Pancreas (tissue), 10 donors: ENCODE results near the gene RPN2. TPM values are rescaled to one million over a fixed set of nuclear protein-coding genes. Genes with fewer than 3 reads are reported as not detected.

ENCODE experiments used
- ATAC-seq, 4 donors: fragments of 200-7000 bp; cut with Tn5 transposase; one replicate each; pipeline versions ENCODE4 v1.8.0 to v1.9.1; 2020; ENCODE audit warnings: mild to moderate bottlenecking in 4 of 4, moderate library complexity in 4 of 4
- DNase-seq, 6 donors: peaks; one replicate each; pipeline ENCODE4 v3.0.0-alpha.2; 2020
- FAIRE-seq: peaks from 2 replicates; lab custom pipeline; 2012; peaks lifted over from hg19 to GRCh38; lab: Jason Lieb, UNC
- H3K27ac ChIP-seq, 4 donors: fragments of 200-600 bp; sonication (generic); 1 replicate in 3 of 4; 2 replicates in 1 of 4; pipeline versions ENCODE4 v1.5.0 to v1.8.0; 2020
- H3K27me3 ChIP-seq, 4 donors: fragments of 200-600 bp; one replicate each; pipeline ENCODE4 v1.8.0; 2021
- H3K36me3 ChIP-seq, 3 donors: fragments of 200-600 bp; sonication (generic) in 1 of 3; one replicate each; pipeline versions ENCODE4 v1.5.0 to v1.8.0; 2020 to 2021
- H3K4me1 ChIP-seq, 3 donors: fragments of 200-600 bp; one replicate each; pipeline ENCODE4 v1.8.0; 2021
- H3K4me3 ChIP-seq, 4 donors: fragments of 200-600 bp; sonication (generic) in 2 of 4; one replicate each; pipeline versions ENCODE4 v1.5.0 to v1.8.0; 2020 to 2021
- H3K9me3 ChIP-seq, 4 donors: fragments of 200-600 bp; one replicate each; pipeline ENCODE4 v1.8.0; 2021
- WGBS, 2 donors: extraction: QIAGEN DNeasy Blood & Tissue Kit; methylation state at CpG; one replicate each; pipeline ENCODE4 v1.1.7; 2013; 5-methylcytosine and 5-hydroxymethylcytosine counted together
- intact Hi-C, 3 donors: fragments of 100-400 bp; cut with DNase I; formaldehyde crosslinking; loops; one replicate each; pipeline versions ENCODE4 v1.11.1 to v1.14.2; 2022
- polyA plus RNA-seq, 2 donors: library from polyadenylated mRNA; stranded (reverse); fragments of 200-250 nt; gene quantifications; one replicate each; pipeline ENCODE4 v1.2.3, GENCODE V29; 2013
- total RNA-seq, 6 donors: library from RNA; stranded (reverse); fragmentation: NEBNext Ultra II Directional in 4 of 6; extraction: Animal tissue kit (Norgen Biotek cat#: 25700) in 4 of 6; gene quantifications; one replicate each; pipeline versions ENCODE4 v1.2.1 to v1.2.4, GENCODE V29; 2021 to 2023
- TF ChIP-seq, protein P1 (sequence below), 4 donors: fragments of 200-600 bp; sonication (generic) in 3 of 4; IDR thresholded peaks; one replicate each; pipeline versions ENCODE4 v1.5.0 to v1.8.0; 2021; ENCODE audit warnings: antibody characterized with exemption in 4 of 4
- donor health status: healthy with polysubstance abuse.
- donor health status: DM: no; HTN: no; CAD: no; lungs with moderate emphysema.
- donor health status: DM: no; HTN: no; CAD: no.
- donor health status: control.
- donor health status: control.
- donor health status: Bipolar disorder and iron deficiency.
- donor health status: DM: yes; HTN: yes; CAD: no.
- donor health status: DM: no; HTN: no; CAD: no.
- donor health status: DM: no; HTN: no; CAD: no.
- donor health status: DM: yes; HTN: yes; CAD: no.

The RPN2 gene
- total and polyA plus RNA-seq, 8 donors = 43.8 to 117 (median 80.9) TPM

DNA sequence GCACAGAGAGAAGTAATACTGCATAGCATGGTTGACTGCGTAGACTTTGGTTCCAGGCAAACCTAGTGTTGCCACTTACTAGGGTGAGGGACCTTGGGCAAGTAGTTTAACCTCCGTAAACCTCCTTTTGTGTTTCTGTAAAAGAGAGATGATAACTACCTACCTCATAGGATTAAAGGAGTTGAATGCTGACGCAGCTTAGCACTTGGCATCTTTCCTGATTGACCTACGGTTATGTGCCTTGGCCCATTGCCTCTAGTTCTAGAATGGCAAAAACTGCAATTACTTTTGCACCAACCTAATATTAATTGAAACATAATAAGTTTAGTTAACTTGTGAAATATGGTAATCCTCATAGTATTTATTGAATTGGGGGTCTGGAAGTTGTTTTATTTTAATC, 63.4 kb downstream of the RPN2 start:
- intact Hi-C loops = no loop called here
- ATAC-seq = no peak
- Histone ChIP-seq H3K4me3 (no peak overlapping the region), H3K27me3 (no peaks in the 10 kb centered on the region), H3K9me3 (no peaks in the 10 kb centered on the region), H3K36me3 (peaks cover 0 to 63% (median 16%) of the 10 kb centered on the region in 3 donors), H3K4me1 (no peaks in the 10 kb centered on the region), H3K27ac (no peak overlapping the region)
- no peak for FAIRE-seq
- no peak for DNase-seq
- TF ChIP-seq, protein P1, sequence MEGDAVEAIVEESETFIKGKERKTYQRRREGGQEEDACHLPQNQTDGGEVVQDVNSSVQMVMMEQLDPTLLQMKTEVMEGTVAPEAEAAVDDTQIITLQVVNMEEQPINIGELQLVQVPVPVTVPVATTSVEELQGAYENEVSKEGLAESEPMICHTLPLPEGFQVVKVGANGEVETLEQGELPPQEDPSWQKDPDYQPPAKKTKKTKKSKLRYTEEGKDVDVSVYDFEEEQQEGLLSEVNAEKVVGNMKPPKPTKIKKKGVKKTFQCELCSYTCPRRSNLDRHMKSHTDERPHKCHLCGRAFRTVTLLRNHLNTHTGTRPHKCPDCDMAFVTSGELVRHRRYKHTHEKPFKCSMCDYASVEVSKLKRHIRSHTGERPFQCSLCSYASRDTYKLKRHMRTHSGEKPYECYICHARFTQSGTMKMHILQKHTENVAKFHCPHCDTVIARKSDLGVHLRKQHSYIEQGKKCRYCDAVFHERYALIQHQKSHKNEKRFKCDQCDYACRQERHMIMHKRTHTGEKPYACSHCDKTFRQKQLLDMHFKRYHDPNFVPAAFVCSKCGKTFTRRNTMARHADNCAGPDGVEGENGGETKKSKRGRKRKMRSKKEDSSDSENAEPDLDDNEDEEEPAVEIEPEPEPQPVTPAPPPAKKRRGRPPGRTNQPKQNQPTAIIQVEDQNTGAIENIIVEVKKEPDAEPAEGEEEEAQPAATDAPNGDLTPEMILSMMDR (IDR thresholded peaks at IDR 0.05) = no peak
- 54 to 63% methylated on average over 4 of the region's 4 CpGs for WGBS, 2 donors

DNA sequence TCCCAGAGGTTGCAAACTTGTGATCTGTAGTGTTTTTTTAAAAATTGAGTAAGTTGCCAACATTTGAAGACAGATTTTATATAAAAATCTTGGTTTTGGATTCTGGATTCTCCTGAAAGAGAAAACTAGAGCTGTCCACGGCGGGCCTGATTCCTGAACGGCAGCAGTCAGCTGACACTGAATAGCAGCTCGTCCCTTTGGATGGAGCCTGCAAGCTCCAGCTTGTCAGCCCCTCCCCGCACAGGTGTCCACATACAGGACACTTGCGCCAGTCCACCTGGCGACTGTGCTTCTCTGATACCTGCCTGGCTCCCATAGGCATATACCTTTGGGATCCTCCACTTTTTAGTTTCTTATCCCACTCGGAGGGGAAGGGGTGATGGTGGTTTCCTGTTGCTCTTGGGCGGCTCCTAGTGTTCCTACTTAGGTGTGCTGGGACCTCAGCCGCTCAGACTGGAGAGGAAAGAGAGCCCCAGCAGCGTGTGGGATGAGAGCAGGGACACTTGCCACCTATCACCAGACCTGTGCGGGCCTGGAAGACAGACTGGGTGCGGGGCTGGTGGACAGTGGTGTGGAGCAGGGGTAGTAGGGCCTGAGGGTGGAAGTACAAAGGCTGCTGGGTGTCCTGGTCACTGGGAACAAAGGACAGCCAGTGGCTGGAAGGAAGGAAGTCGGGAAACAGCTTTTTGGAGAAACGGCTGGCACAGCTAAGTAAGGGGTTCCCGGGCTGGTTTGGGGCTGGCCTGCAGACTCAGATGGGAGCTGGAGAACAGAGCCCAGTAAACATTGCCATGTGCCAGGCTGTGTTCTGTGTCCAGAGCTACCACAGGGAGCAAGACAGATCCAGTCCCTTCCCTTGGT, 64.2 kb downstream of the RPN2 start:
- ATAC-seq = peak in 1 of 4 donors; percentile 11
- intact Hi-C loops = no loop called here
- H3K9me3 ChIP-seq = no peaks in the 10 kb centered on the region
- no peak for DNase-seq
- peaks cover 0 to 55% (median 11%) of the 10 kb centered on the region in 3 donors for H3K36me3 ChIP-seq
- H3K27ac ChIP-seq = no peak overlapping the region
- H3K4me1 ChIP-seq = no peaks in the 10 kb centered on the region
- H3K27me3 ChIP-seq = no peaks in the 10 kb centered on the region
- WGBS, 2 donors = 92 to 94% methylated on average over 16 of the region's 16 CpGs
- no peak overlapping the region for H3K4me3 ChIP-seq
- no peak for FAIRE-seq
- TF ChIP-seq, protein P1 (IDR thresholded peaks at IDR 0.05) = no peak

GRCh38 chr20:37243937-37244571, 64.9 kb downstream of the RPN2 start:
- H3K9me3 ChIP-seq = no peaks in the 10 kb centered on the region
- H3K36me3 ChIP-seq = peaks cover 0 to 47% (median 5%) of the 10 kb centered on the region in 3 donors
- TF ChIP-seq, protein P1 (IDR thresholded peaks at IDR 0.05) = no peak
- no peak overlapping the region for H3K4me3 ChIP-seq
- ATAC-seq = peak in 2 of 4 donors; percentile 27 to 40
- peak in 2 of 6 donors; percentile 23 to 46 for DNase-seq
- H3K4me1 ChIP-seq = no peaks in the 10 kb centered on the region
- no peak overlapping the region for H3K27ac ChIP-seq
- no peaks in the 10 kb centered on the region for H3K27me3 ChIP-seq
- FAIRE-seq = no peak
- intact Hi-C loops = no loop called here
- WGBS, 2 donors = 66 to 70% methylated on average over 8 of the region's 8 CpGs

GRCh38 chr20:37244572-37244957, 65.4 kb downstream of the RPN2 start:
- no peak for ATAC-seq
- intact Hi-C loops = no loop called here
- DNase-seq = no peak

More at GRCh38 chr20:37244572-37244957, 65.4 kb downstream of the RPN2 start:
- Histone ChIP-seq H3K27me3 (no peaks in the 10 kb centered on the region), H3K4me3 (no peak overlapping the region), H3K27ac (no peak overlapping the region), H3K36me3 (peaks cover 0 to 42% (median 5%) of the 10 kb centered on the region in 3 donors), H3K4me1 (no peaks in the 10 kb centered on the region), H3K9me3 (no peaks in the 10 kb centered on the region)
- 86 to 89% methylated on average over 5 of the region's 5 CpGs for WGBS, 2 donors
- FAIRE-seq = no peak
- TF ChIP-seq, protein P1 (IDR thresholded peaks at IDR 0.05) = no peak
